Frontal cortex (tissue), 4 donors: ENCODE measurements around the gene PPP1R1A. TPM values are rescaled to one million over a fixed set of nuclear protein-coding genes. Genes with fewer than 3 reads are reported as not detected.

Experiments used
- DNase-seq, 2 donors: peaks; one replicate each; pipeline ENCODE4 v3.0.0; 2012; ENCODE audit warnings: low spot score in 2 of 2
- FAIRE-seq: peaks from 2 replicates; lab custom pipeline; 2012; peaks lifted over from hg19 to GRCh38; lab: Jason Lieb, UNC
- total RNA-seq: library from RNA; depleted of rRNA; stranded (reverse); fragments of >200 nt; gene quantifications from one replicate; pipeline ENCODE4 v1.2.3, GENCODE V29; 2014
- donor health status: control.
- donor health status: control.
- donor health status: control.

Gene PPP1R1A
- total RNA-seq, 1 donor from 2014 or later, result 10.6 TPM

- FAIRE-seq, result no peak
Measured at GRCh38 chr12:54604436-54604835, 16.0 kb upstream of the PPP1R1A start.

GRCh38 chr12:54603872-54604271 is 15.4 kb upstream of the PPP1R1A start:
- no peak for DNase-seq
- no peak for FAIRE-seq

More at GRCh38 chr12:54604436-54604835, 16.0 kb upstream of the PPP1R1A start:
- no peak for DNase-seq

GRCh38 chr12:54603173-54603814 is 14.8 kb upstream of the PPP1R1A start:
- peak; percentile 73 for FAIRE-seq

GRCh38 chr12:54602661-54603060 is 14.2 kb upstream of the PPP1R1A start:
- DNase-seq, result no peak
- FAIRE-seq, result no peak

More at GRCh38 chr12:54603173-54603814, 14.8 kb upstream of the PPP1R1A start:
- DNase-seq, result peak in 1 of 2 donors; percentile 64

- no peak for DNase-seq
- FAIRE-seq, result no peak
Measured at GRCh38 chr12:54601841-54602240, 13.4 kb upstream of the PPP1R1A start.

GRCh38 chr12:54598970-54599369 is 10.5 kb upstream of the PPP1R1A start:
- DNase-seq (no peak), FAIRE-seq (no peak)

GRCh38 chr12:54596526-54596946 is 8.1 kb upstream of the PPP1R1A start:
- FAIRE-seq (no peak), DNase-seq (peak; percentile 30 to 55)

- FAIRE-seq, result no peak
- DNase-seq, result no peak
Measured at GRCh38 chr12:54595471-54595870, 7.0 kb upstream of the PPP1R1A start.

- FAIRE-seq (no peak), DNase-seq (no peak)
Measured at GRCh38 chr12:54593725-54594124, 5.3 kb upstream of the PPP1R1A start.

- FAIRE-seq, result no peak
- no peak for DNase-seq
Measured at GRCh38 chr12:54593135-54593534, 4.7 kb upstream of the PPP1R1A start.

- DNase-seq, result no peak
- no peak for FAIRE-seq
Measured at GRCh38 chr12:54592316-54592715, 3.9 kb upstream of the PPP1R1A start.

GRCh38 chr12:54590978-54591591 is 2.6 kb upstream of the PPP1R1A start:
- DNase-seq, result no peak
- FAIRE-seq, result no peak

DNA sequence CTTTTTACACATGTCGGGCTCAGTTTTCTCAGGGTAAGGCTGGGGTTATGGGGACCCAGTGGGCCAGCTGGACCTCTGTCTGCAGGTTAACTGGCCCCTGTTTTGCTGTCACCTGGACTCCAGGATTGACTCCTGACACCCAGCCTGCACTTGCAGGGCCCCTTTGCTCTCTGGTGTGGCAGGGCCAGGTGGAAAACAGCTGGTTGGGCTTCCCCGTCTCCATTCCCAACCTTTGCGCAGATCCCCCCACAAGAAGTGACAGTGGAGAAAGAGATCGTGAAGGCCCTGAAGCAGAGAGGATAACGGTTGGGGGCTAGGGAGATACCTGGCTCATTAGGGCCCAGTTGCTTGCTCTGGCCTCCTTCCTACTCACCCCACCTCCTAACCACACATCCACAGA is 1.5 kb upstream of the PPP1R1A start:
- no peak for FAIRE-seq

DNA sequence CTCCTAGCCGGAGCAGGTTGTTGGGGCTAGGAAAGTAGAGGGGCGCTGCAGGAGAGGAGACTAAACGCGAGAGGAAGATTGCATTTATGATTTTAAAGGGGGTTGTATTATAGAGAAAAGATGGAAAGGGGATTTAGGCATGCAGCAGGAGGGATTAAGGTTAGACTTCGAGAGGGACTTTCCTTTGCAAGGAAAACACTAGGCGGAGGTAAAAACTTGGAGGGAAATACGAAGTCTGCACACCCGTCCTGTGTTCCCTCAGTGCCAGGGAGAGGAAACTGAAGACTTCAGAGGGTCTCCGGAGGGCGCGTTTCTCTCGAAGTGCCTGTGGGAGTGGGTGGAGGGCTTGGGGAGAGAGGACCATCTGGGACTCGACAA is 420 bp upstream of the PPP1R1A start:
- DNase-seq (no peak), FAIRE-seq (no peak)

More for the DNA sequence above, 1.5 kb upstream of the PPP1R1A start:
- DNase-seq, result no peak

DNA sequence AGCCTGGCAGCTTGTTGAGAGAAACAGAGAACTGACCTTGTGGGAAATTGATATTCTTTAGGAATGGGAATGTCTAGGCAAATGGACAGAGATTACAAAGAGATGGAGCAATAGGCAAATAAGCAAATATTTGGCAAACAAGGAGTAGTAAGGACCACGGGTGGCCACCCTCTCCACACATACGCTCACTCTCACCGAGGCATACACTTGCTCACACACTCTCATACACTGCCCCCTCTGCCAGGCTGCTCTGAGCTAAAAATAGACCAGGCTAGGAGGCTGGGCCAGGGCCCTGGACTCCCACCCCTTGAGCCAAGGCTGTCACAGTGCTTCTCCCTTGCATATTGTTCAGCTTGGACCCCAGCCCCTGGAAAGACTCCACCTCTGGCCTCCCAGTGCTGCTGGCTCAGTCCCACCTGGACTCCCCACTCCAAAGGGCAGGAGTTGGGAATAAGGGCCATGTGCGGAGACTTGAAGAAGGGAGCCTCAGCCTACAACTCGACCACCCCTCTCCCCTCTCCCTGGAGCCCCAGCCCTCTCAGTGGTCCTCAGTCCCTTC is 1.1 kb downstream of the PPP1R1A start:
- FAIRE-seq (no peak), DNase-seq (peak; percentile 66 to 69)

- DNase-seq (no peak), FAIRE-seq (no peak)
Measured at GRCh38 chr12:54586620-54587019, 1.8 kb downstream of the PPP1R1A start.

DNA sequence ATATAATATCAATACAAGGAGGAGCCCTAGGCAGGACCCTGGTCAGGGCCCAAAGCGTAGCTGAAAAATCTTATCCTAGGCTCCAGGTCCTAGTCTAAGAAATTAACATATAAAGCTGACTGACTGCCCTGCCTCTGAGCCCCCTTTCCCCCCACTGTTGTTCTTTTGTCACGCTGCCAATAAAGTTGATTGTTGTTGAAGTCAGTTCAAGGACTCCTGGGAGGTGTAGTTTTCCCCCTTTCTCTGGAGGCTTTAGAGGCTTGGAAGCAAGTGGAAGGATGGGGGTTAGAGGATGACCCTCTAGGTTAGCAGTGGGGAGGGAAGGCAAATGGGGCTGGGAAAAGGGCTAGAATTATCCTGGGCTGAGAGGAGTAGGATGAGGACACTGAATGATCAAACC is 3.2 kb downstream of the PPP1R1A start:
- no peak for FAIRE-seq
- DNase-seq, result no peak

DNA sequence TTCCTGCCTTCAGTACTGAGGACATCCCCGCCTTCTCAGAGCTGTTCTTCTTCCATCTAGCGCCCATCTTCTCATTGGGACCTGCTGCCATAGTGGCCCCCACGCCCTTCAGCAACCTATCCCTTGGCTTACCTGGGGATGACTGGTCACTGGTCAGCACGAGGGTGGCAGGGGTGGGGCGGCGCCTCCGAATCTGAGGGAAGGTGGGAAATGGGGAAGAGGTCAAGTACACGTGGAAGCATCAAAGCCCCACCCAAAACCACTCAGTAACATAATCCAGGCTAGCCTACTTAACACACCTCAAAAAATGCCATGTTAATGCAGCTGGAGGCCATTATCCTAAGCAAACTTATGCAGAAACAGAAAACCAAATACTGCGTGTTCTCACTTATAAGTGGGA is 4.3 kb downstream of the PPP1R1A start:
- DNase-seq (no peak), FAIRE-seq (no peak)

DNA sequence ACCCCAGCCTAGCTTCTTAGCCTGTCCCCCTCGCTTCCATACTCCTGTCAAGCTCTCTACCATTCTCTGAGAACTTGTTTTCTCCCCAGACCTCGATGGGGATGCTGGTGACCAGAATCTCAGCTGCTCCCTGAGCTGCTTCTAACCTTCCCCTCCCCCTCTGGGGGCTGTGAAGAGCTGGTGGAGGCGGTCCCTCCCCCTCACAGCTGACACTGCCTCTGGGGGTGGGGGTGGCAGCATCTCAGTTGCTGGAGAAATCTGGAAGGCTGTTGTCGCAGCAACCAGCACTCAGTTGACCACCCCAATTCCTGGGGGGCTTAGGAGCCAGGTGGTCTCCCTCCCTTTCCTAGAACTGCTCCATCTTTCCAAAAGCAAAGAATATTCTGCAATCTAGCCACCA is 4.7 kb downstream of the PPP1R1A start:
- DNase-seq, result no peak
- FAIRE-seq, result no peak

GRCh38 chr12:54581412-54581811 is 7.0 kb downstream of the PPP1R1A start:
- DNase-seq (no peak), FAIRE-seq (no peak)

- FAIRE-seq (no peak), DNase-seq (peak; percentile 56 to 78)
Measured at GRCh38 chr12:54579696-54580333, 8.6 kb downstream of the PPP1R1A start.
